ENCODE results near the gene TNNI3.
"Not testable (repeated sequence)": the region's sequence is repeated elsewhere in the genome, so short reads cannot be mapped to it uniquely, and the experiment has no call there.

Gene TNNI3

DNA sequence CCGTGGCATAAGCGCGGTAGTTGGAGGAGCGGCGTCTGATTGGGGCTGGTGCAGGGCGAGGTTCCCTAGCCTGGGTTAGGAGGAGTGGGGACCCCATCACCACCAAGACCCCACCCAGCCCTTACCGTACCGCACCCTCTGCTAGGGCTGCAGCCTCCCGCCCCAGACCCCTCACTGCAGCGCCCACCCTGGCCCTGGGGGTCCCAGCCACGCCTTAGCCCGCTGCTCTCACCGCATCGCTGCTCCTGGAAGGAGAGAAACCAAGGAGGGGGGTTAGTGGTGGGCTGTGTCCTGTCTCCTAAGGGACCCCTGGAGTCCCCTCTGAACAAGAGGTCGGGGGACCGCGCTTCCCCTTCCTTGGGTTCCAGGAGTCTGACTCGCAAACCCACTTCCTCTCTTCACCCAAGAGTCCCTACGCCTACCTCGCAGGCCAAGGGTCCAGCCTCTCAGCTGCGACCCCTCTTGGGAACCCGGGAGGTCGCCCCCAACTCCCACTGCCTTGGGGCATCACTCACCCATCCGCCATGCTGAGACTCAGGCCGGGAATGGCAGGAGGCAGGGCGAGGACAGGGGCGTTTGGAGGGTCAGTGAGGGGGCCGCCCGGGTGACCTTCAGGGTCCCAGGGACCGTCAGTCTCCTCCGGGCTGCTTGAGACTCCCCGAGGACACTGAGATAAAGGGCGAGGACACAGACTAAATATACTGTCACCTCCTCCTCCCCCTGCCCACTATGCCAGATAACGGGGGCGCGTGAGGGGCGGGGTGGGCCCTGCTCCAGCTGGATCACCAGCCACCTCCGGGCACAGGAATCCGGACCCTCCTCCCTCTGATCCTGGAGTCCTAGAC is at the start of gene TNNI3:
Gene TNNI3 (minus strand): TSS at position 669 of the 845 bp plus-strand sequence. CDS start 143 bp downstream, at position 526.
- TF ChIP-seq POLR2A (IDR thresholded peaks at IDR 0.05; ENCODE audit: low read depth, low read length), result no peak
- no peak for DNase-seq (ENCODE audit: insufficient read length, low spot score)
- no peak for FAIRE-seq

DNA sequence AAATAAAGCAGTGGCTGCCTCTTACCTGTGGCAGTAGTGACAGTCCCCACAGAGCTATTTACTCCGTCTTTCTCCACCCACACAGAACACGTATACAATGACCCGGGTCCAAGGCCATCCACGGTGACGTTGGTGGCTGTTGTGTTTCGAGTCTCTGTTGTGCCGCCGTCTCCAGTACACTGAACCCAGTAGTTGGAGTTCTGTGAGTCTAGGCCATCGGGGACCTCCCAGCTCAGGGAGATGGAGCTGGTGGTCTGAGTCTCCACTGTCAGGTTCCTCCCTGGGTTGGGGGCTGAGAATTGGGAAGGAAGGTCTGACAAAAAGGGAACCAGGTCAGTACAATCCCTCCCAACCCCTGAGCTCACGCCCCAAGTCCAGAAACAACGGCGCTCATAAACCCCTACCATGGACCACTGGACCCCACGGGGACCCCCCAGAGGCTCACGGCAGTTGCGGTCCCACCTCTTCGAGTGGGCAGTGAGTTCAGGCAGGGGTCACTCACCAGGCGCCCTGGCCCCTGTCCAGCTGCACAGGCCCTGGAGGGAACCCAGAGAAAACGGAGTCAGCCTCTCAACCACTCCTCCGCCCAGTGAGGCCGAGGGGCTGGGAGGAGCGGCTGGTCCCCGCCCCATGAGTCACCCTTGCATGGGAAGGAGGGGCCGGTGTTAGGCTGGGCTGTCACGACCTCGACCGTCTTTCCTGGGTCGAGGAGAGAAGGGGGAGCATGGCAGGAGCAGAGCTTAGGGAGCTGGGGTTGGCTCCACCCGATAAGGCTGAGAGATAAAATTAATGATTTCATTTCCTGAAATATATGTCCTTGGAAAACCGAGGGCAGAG is 49.4 kb upstream of the TNNI3 start:
- FAIRE-seq (no peak), DNase-seq (ENCODE audit: insufficient read length, low spot score) (peak; percentile 99)
- TF ChIP-seq POLR2A (IDR thresholded peaks at IDR 0.05; ENCODE audit: low read depth, low read length), result peak; percentile 72

DNA sequence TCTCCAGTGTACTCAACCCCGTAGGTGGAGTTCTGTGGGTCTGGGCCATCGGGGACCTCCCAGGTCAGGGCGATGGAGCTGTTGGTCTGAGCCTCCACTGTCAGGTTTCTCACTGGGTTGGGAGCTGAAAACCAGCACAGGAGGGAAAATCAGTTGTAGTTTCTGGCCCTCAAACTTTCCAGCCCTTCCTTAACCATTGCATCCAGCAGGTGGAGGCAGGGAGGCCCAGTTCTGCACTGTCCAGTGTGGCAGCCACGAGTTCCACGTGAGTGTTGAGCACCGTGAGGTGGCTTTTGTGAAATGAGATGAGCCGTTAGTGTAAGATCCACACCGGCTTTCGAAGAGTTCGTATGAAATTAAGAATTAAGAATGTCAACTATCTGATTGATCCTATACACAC is 44.7 kb upstream of the TNNI3 start:
- DNase-seq (ENCODE audit: insufficient read length, low spot score); FAIRE-seq: not testable (repeated sequence)

DNA sequence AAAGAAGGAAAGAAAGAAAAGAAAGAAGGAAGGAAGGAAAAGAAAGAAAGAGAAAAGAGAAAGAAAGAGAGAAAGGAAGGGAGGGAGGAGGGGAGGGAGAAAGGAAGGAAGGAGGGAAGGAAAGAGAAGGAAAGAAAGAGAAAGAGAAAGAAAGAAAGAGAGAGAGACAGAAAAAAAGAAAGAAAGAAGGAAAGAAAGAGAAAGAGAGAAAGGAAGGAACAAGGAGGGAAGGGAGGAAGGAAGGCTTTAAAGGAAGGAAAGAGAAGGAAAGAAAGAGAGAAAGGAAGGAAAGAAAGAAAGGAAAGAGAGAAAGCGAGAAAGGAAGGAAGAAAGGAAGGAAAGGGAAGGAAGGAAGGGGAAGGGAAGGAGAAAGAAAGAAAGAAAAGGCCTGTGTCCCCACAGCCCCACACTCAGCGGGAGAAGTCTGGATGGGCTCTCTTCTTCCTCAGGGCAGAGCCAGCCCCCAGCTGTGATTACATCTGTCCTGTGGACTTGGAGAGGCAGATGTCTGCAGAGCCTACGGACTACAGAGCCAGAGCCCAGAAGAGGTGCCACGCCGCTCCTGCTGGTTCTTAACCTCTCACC is 42.2 kb upstream of the TNNI3 start:
- FAIRE-seq, result no peak
- no peak for TF ChIP-seq POLR2A (IDR thresholded peaks at IDR 0.05; ENCODE audit: low read depth, low read length)
- DNase-seq (ENCODE audit: insufficient read length, low spot score), result no peak

DNA sequence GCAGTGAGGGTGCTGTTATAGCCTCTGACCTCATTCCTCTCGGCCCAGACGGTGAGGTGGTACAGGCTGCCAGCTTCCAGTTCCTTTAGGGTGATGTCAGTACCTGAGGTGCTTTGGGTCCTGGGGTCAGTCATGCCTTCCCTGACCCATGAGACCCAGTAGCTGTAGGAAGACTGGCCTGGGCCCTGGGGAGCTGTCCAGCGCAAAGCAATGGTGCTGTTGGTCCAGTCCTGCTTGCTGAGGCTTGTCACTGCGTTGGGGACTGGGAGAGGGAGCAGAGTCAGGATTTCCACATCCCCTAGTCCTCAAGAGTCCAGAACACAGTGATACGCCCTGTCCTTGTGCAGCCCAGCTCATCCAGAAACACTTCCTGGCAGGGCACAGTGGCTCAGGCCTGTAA is 41.1 kb upstream of the TNNI3 start:
- FAIRE-seq, result no peak
- no peak for TF ChIP-seq POLR2A (IDR thresholded peaks at IDR 0.05; ENCODE audit: low read depth, low read length)

DNA sequence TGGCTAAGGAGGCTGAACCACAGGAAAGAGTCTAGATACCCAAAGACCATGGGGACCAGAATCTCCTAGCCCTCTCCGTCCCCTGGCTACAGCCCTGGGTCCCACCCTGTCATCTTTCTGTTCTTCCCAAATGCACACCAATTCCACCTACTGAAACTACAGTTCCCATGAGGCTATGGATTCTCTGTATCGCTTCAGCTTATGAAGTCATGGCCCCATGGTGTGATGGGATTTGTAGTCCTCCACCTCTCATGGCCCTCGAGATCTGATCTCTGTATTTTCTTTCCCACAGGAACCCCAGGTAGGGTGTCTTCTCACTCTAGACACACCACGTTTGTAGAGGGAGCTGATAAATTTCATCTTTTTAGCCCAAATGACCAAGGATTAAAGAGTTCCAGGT is 40.0 kb upstream of the TNNI3 start:
- DNase-seq (ENCODE audit: insufficient read length, low spot score) (no peak), FAIRE-seq (no peak)
- TF ChIP-seq POLR2A (IDR thresholded peaks at IDR 0.05; ENCODE audit: low read depth, low read length), result no peak

More for the DNA sequence above, 41.1 kb upstream of the TNNI3 start:
- no peak for DNase-seq (ENCODE audit: insufficient read length, low spot score)

DNA sequence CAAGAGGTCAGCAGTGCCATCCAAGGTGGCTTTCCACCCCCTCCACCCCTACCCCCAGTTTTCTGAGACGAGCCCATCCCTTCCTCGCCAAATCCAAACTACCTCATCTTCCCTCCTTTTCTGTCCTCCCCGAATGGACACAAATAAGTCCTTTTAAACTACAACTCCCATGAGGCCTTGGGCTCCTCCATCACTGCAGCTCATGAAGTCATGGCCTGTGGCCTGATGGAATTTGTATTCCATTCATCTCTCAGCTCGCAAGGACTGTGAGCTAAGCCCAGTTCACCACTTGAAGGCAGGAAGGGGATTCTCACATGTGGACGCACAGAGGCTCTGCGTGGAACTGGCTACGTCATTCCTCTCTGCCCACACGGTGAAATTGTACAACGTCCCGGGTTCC is 39.3 kb upstream of the TNNI3 start:
- TF ChIP-seq POLR2A (IDR thresholded peaks at IDR 0.05; ENCODE audit: low read depth, low read length), result no peak
- DNase-seq (ENCODE audit: insufficient read length, low spot score) (no peak), FAIRE-seq (no peak)

DNA sequence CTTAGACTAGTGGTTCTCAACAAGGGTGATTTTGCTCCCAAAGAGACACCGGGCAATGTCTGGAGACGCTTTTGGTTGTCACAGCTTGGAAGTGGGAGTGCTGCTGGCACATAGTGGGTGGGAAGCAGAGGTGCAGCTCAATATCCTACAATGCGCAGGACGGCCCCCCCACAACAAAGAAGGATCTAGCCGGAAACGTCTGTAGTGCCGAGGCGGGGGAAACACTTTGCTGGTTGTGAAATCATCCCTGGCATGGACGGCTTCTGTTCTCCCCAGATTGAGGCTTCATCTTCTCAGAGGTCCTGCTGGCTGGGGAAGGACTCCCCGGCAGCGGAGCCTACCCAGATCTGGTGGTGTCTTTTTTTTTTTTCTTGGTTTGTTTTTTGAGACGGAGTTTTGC is 35.9 kb upstream of the TNNI3 start:
- TF ChIP-seq POLR2A (IDR thresholded peaks at IDR 0.05; ENCODE audit: low read depth, low read length), result no peak
- no peak for DNase-seq (ENCODE audit: insufficient read length, low spot score)
- no peak for FAIRE-seq

DNA sequence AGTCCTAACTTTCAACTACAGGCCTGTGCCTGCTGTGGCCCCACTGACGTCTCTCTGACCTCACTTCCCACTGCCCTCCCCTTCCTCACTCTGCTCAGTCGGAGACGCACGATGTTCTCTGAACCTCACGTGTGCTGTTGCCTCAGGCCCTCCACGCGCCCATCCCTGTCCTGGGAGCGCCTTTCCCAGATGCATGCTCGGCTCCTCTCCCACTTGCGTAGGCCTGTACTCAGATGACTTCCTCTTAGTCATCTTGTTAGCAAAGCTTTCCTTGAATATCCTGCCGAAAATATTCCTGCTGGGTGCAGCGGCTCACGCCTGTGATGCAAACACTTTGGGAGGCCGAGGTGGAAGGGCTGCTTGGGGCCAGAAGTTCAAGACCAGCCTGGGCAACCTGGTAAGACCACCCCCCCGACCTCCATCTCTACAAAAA is 31.9 kb upstream of the TNNI3 start:
- peak; percentile 84 for FAIRE-seq
- DNase-seq (ENCODE audit: insufficient read length, low spot score), result peak; percentile 100
- TF ChIP-seq POLR2A (IDR thresholded peaks at IDR 0.05; ENCODE audit: low read depth, low read length), result peak; percentile 70

DNA sequence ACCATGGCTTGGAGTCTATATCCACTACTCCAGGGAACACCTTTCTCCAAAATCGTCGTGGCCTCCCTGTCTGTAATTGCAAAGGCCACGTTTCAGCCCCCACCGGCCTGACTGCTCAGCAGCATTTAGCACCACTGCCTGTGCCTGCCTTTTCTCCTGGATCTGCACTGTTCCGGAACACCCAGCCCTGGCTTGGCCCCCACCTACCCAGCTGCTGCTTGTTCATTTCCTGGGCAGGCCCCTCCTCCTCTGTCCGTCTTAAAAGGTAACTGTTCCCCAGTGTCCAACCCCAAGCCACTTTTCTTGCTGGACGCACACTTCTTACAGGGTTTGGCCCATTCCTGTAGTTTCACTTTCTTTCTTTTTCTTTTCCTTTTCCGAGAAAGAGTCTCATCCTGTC is 31.1 kb upstream of the TNNI3 start:
- DNase-seq (ENCODE audit: insufficient read length, low spot score) (peak; percentile 42), FAIRE-seq (no peak)
- TF ChIP-seq POLR2A (IDR thresholded peaks at IDR 0.05; ENCODE audit: low read depth, low read length), result no peak

DNA sequence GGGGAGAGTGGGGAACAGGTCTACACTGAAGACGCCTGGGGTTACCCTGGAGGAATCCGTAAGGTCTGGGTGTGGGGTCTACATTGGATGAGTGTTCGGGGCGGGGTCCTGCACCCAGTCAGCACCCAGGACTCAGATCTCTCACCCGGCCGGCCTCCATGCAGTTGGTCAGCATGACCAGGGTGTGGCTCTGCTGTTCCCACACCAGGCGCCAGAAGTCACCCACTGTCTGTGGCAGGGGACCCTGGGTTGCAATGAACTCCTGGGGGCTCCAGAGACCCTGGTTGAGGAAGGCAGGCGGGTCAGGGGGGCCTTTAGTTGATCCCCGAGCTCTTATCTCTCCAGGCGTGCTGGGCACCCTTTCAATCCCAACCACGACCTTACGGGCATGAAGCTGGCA is 28.5 kb upstream of the TNNI3 start:
- no peak for DNase-seq (ENCODE audit: insufficient read length, low spot score)
- FAIRE-seq, result no peak
- no peak for TF ChIP-seq POLR2A (IDR thresholded peaks at IDR 0.05; ENCODE audit: low read depth, low read length)

DNA sequence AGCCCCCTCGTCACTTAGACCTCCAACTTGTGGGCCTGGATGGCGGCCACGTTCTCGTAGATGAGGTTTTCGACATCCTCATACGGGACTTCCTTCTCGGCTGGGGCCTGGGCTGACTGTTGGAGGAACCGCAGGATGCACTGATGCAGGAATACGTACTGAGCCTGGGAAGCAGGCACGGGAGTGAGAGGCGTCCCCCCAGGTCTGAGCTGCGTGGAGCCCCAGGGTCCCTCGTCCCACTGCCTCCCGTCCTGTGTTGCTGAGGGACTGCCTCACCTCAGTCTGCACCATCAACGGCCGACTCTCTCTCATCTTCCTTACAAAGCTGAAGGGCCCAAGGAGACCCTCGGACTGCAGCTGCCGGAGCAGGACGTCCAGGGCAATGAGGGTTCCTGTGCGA is 24.2 kb upstream of the TNNI3 start:
- FAIRE-seq (no peak), DNase-seq (ENCODE audit: insufficient read length, low spot score) (no peak)
- TF ChIP-seq POLR2A (IDR thresholded peaks at IDR 0.05; ENCODE audit: low read depth, low read length), result no peak

DNA sequence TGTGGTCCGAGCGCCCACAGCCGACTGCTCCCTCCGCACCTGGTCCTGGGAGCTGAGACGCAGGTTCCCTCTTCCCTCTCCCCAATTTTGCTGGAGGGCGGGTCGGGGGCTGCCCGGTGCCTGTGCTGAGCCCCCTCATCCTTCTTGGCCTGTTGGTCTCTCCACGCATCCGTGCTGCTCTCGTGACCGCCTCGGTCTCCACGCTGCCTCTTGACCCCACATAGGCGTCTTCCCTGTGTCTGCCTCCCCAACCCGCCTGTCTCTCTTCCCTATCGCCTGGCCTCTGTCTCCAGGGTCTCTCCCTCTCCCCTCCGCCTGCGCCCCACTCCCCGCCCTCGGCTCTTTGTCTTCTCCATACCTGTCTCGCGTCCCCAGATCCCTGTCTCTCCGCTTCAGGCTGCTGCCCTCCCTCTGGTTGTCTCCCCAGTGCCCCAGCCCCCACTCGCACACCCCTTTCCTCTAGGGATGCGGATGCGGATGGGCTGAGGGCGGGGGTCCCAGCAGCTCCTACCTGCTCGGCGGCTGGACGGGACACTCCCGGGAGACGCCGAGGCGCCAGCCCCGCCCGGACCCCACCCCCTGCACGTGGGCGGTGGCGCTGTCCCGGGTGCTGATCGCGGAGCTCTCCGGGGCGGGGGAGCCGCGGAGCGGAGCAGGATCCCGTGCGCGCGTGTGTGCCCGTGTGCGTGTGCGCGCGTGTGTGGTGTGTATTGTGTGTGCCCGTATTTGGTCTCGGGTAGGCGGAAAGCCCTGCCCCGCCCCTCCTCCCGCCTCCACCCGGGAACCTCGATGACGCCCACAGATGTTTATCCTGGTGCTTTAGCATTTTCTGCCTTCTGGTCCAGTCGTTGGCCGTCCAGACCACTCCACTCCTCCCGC is 22.3 kb upstream of the TNNI3 start, which contains the start of gene SYT5:
Gene SYT5 (minus strand): TSS at position 684 of the 879 bp plus-strand sequence. CDS start 1,248 bp downstream, outside the sequence.
- no peak for FAIRE-seq
- TF ChIP-seq POLR2A (IDR thresholded peaks at IDR 0.05; ENCODE audit: low read depth, low read length), result no peak
- DNase-seq (ENCODE audit: insufficient read length, low spot score), result no peak
